Activated CD8-positive, alpha-beta memory T cell treated with anti-CD3 and anti-CD28 coated beads for 1 hour (primary cell): ENCODE results near the gene PHKA2.
"Not testable (repeated sequence)": the region's sequence is repeated elsewhere in the genome, so short reads cannot be mapped to it uniquely, and the experiment has no call there.

ENCODE experiments used
- DNase-seq, 2 donors: peaks; one replicate each; pipeline ENCODE4 v3.0.0-alpha.2; 2020; ENCODE audit warnings: low read depth in 1 of 2; ENCODE audit errors: extremely low read depth in 1 of 2

The PHKA2 gene

DNA sequence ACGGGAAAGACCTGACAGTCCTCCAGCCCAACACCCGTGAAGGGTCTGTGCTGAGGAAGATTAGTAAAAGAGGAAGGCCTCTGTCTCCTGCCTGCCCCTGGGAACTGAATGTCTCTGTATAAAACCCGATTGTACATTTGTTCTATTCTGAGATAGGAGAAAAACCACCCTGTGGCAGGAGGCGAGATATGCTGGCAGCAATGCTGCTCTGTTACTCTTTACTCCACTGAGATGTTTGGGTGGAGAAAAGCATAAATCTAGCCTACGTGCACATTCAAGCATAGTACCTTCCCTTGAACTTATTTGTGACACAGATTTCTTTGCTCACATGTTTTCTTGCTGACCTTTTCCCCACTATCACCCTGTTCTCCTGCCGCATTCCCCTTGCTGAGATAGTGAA is 3.7 kb downstream of the PHKA2 start:
- not testable (repeated sequence) for DNase-seq

DNA sequence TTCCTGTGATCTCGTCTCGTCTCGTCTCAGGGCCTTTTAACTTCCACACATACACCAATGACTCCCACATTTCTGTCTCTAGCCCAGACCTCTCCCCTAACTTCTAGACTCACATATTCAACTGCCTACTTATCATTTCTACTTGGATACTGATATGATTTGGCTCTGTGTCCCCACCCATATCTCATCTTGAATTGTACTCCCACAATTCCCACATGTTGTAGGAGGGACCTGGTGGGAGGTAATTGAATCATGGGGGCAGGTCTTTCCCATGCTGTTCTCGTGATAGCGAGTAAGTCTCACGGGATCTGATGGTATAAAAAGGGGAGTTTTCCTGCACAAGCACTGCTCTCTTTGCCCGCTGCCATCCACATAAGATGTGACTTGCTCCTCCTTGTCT is 8.9 kb downstream of the PHKA2 start:
- no peak for DNase-seq

GRCh38 chrX:18973527-18974192 is 10.3 kb downstream of the PHKA2 start:
- DNase-seq: no peak

DNA sequence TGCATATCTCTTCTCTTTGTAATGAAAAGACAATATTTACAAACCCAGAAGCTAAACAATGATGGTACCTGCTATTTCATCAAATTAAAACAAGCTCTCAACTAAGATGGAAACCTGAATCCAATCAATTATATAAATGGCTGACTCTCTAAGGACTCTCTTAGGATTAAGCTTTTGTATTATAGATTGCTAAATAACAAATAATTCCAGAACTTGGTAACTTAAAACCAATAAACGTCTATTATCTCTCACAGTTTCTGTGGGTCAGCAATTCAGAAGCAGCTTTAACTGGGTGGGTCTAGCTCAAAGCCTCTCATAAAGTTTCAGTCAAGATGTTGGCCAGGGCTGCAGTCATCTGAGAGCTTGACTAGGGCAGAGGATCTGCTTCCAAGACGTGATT is 12.4 kb downstream of the PHKA2 start:
- DNase-seq: no peak

DNA sequence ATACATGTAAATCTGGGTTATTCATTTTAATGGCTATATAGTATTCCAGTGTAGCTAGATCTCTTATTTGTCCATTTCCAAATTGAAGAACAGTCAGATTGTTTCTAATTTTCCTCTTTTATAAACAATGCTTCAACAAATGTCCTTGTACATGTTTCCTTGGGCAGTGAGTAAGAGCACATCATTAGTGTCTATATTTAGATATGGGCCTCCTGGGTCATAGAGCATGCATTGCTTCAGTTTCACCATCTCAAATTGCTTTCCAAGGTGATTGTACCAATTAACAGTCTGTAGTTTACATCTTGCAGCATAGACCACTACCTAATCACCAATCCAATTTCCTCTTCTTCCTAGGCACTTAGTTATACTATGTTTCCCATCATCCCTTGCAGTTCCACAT is 13.4 kb downstream of the PHKA2 start:
- no peak for DNase-seq

DNA sequence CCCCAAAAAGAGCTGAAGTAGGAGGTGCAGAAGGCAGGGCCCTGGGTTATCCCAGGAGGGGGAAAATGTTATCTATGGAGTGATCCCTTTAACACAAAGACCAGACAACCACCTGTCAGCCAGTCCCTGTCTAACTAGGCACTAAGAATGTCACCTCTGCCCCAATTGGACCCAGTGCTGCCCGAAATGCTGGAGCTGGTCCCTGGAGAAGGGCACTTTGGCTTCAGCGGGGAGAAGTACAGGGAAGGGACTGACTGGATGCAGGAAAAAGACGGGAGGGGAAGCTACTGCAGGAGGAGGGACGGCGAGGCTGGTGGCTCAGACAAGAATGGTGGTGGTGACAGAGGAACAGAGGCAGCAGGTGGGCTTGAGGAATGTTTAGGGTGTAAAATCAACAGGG is 17.3 kb downstream of the PHKA2 start:
- DNase-seq: no peak

DNA sequence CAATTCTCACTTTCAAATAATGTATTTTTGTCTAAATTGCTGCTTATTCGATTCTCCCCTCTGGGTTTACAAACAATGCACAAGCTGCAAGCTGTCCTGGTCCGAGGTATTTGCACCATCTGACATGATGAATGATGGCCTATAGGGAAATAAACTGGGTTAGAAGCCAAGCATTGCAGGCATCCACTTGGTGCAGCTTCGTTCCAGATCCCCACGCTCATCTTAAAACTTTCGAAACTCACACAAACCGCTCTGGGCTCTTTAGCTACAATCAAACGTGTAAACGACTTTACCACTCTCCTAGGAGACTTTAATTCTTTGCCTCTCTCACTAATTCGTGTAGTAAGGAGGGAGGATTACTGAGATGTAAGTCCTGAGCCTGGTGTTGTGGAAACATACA is 19.0 kb downstream of the PHKA2 start:
- DNase-seq: no peak

- DNase-seq: no peak
Measured at GRCh38 chrX:18964026-18964425, 19.9 kb downstream of the PHKA2 start.

- no peak for DNase-seq
Measured at GRCh38 chrX:18962329-18962728, 21.6 kb downstream of the PHKA2 start.

DNA sequence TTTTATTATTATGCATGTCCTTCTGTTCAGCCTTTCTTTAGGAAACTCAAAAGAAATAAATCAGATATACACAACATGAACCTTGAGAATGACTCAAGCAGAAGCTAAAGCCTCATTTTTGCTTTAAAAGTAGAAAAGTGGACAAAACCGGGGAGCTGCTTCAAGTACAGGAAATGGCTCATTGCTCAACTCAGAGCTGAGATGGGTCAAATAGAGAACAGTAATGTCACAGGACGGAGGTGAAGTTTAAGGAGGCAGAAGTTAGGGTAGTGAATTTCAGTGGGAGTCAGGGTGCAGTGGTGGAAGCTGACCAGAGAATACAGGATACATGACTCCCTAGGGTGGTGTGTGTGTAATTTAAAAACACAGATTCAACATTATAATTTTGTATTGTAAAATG is 22.2 kb downstream of the PHKA2 start:
- no peak for DNase-seq

GRCh38 chrX:18956303-18957032 is 27.4 kb downstream of the PHKA2 start:
- no peak for DNase-seq

DNA sequence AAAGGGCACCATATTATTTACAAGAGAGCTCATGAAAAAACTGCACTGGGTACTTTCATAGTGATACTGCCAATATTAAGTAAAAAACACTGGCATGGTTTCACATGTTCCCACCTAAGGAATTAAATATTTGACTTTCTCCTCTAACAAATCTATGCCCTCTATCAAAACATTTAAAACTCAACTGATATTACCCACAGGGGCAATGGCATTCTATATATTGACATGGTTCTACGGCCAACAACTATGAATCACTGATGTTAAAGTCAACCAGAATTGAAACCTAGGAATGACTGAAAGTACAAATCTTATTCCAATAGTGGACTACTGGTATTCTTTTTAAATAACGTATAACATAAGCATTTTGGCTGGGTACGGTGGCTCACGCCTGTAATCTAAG is 28.2 kb downstream of the PHKA2 start:
- DNase-seq: no peak

GRCh38 chrX:18951032-18951431 is 32.9 kb downstream of the PHKA2 start:
- no peak for DNase-seq

- DNase-seq: no peak
Measured at GRCh38 chrX:18949944-18950301, 34.0 kb downstream of the PHKA2 start.

DNA sequence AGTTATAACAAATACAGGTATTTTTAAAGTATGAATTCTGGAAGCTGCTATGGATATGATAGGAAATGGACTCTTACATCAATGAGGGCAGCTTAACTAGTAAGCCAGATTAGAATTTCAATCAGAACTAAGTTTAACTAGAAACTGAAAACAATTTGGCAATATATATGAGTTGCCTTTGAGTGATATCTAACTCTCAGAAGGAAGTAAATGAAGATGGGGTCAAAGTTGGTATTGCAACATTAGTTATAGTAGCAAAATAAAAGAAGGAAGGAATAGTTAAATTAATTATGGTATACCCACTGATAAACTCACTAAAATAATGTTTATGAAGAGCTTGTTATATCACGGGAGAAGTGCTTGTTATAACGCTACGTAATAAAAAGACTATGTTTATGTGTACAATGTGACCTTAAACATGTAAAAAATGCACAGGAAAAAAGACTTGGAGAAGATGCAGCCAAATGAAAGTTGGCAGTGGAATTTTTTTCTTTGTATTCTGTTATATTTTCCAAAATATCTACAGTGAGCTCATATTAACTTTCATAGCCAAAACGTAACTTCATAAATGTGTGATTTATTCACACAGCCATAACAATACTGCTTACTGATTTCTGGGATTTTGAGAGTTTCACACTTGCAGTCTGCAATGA is 34.5 kb downstream of the PHKA2 start:
- no peak for DNase-seq

DNA sequence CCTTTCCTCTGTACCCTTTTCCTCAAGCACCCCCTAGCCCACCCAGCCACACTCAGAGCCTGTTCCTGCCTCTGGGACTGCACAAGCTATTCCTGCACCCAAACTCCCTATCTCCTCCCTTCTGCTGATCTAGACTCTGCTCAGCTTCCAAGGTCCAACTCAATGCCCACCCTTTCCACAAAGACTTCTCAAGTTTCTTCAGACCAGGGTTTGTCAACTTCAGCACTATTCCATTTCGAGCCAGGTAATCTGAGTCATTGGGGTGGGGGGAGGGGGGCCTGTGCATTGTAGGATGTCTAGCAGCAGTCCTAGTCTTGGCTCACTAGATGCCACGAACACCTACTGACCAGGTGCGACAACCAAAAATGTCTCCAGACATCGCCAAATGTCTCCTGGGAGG is 37.3 kb downstream of the PHKA2 start:
- DNase-seq: no peak

DNA sequence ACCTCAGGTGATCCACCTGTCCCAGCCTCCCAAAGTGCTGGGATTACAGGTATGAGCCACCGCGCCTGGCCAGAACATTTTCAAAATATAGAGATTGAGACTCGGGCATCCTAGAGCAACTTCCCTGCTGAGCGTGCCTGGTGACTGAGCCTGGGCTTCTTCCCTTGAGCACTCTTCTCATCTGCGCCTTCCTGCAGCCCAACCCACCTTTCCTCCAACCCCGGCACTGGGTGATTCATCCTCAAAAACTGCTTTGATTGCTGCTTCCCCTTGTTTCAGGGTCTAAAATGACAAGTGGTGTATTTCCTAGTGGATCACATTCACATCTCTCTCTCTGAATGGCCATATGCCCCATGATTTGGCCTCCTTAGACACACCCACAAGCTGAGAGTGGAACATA is 37.8 kb downstream of the PHKA2 start:
- DNase-seq: no peak

- DNase-seq: no peak
Measured at GRCh38 chrX:18945483-18945882, 38.4 kb downstream of the PHKA2 start.

DNA sequence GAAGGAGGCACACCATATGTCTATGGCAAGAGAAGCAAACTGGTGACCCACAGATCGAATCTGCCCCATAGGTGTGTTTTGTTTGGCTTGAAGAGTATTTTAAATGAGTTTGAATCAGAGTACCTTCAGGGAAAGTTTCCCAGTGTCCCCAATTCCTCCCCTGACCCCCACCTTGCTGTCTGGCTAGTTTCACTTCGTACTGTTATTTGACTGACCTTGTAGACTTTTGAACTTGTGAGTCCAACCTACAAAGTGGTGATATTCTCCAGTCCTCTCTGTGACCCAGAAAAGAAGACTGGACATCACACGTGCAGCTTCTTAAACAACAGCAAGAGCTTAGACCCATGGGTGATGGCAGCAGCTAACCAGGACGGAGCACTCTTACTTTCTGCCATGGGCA is 39.4 kb downstream of the PHKA2 start:
- DNase-seq: no peak

DNA sequence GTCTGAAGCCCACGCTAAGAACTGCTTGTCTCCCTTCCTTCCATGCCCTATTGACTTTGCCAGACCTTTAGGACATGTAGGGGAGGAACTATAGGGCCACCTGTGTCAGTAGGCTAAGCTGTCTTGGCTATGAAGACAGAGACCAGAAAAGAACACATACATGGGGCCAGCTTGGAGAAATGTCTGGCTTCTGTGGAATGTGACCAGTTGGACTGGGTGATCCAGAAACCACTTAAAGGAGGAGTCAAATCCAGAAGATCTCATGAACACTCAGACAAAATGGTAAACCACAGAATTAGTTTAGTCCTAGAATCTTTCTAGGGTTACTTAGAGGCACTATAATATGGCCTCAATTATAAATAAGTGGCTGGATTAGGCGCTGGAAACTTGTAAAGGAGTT is 42.0 kb downstream of the PHKA2 start:
- DNase-seq: no peak

GRCh38 chrX:18938710-18939109 is 45.2 kb downstream of the PHKA2 start:
- DNase-seq: no peak

DNA sequence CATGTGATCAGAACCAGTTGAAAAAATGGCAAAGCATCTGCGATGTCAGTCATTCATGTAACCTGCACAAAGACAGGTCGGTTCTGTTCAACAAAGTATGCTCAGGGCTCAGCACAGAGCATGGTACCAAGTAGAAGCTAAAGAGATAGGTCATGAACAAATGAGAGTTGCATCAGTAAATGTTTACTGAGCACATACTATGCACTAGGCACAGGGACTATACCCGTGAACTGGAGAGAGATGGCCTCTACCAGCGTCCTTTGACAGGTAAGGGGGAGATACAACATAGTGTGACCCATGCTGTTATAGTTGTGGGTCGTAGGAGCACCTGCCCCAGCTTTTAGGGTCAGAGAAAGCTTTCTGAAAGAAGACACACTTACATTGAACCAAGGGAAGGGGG is 46.7 kb downstream of the PHKA2 start:
- no peak for DNase-seq
